ENCODE results near the gene CNTNAP2. TPM values are rescaled to one million over a fixed set of nuclear protein-coding genes. Genes with fewer than 3 reads are reported as not detected.
"Not testable (repeated sequence)": the region's sequence is repeated elsewhere in the genome, so short reads cannot be mapped to it uniquely, and the experiment has no call there.

Gene CNTNAP2
- total RNA-seq, 1 donor from 2014 or later, result not detected

DNA sequence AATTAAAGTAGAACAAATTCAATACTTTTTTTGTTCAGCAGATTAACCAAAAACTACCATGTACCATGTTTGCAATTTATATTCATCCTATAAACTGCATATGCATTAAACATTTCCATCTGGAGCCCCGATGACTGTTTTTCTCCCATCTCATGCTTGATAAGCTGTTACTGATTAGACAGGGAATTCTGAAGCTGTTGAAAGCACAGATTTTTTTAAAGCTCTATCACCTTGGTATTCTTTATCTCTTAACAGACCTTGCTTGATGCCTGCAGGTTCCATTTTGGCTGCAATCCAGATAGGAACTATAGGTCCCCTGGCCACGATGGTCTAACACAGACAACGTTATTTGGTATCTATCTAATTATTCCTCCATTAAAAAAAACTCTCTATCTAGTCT lies 961.7 kb downstream of the CNTNAP2 start:
- no peak for DNase-seq (ENCODE audit: low spot score)
- Mint-ChIP-seq H3K4me3 (no peak overlapping the region), H3K36me3 (ENCODE audit: low read depth) (no peaks in the 10 kb centered on the region), H3K9me3 (peaks cover 10% of the 10 kb centered on the region), H3K27me3 (ENCODE audit: insufficient read depth) (no peaks in the 10 kb centered on the region), H3K27ac (no peak overlapping the region), H3K4me1 (ENCODE audit: low read depth) (no peaks in the 10 kb centered on the region)
- intact Hi-C loops (cut with micrococcal nuclease), result no loop called here

DNA sequence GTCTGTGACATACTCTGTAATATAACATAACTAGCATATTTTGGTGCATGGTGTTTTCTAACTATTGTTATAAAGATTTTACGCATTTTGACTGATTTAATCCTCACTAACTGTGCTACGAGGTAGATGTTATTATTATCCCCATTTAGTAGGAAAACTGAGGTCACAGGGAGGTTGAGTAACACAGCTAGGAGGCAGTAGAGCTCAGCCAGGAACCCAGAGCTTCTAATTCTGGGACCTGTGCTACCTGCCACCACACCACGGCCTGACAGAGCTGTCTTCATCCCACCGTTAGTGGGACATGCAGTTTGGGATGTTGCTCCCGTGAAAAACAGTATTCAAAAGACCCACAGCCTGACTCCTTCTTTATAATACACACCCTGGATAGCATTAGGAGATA lies 962.5 kb downstream of the CNTNAP2 start:
- Mint-ChIP-seq H3K9me3 (peaks cover 6% of the 10 kb centered on the region), H3K4me3 (no peak overlapping the region), H3K27me3 (ENCODE audit: insufficient read depth) (no peaks in the 10 kb centered on the region), H3K27ac (no peak overlapping the region), H3K4me1 (ENCODE audit: low read depth) (no peaks in the 10 kb centered on the region), H3K36me3 (ENCODE audit: low read depth) (no peaks in the 10 kb centered on the region)
- intact Hi-C loops (cut with micrococcal nuclease), result no loop called here
- DNase-seq (ENCODE audit: low spot score), result no peak

DNA sequence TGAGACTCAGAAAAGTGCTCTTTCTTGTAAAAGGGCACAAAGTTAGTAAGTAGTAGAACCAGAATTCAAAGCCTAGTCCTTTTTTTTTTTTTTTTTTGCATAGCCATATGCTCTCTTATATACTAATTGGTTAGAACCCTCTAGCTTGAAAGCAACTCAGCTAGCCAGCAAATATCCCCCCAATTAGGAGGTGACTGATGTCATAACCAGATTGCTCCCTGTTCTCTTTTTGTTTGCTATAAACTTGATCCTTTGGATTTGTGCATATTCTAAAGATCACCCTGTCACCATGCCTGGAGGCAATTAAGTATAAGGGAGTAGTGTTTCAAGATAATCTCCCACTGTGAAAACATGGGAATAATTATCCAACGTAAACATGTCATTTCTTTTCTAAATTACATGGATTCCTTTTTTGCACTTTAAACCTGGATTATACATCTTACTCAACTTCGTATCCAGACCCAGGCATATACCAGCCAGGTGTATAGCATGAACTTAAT lies 963.4 kb downstream of the CNTNAP2 start:
- Mint-ChIP-seq H3K9me3 (peaks cover 6% of the 10 kb centered on the region), H3K4me1 (ENCODE audit: low read depth) (no peaks in the 10 kb centered on the region), H3K27me3 (ENCODE audit: insufficient read depth) (no peaks in the 10 kb centered on the region), H3K36me3 (ENCODE audit: low read depth) (no peaks in the 10 kb centered on the region), H3K27ac (no peak overlapping the region), H3K4me3 (no peak overlapping the region)
- intact Hi-C loops (cut with micrococcal nuclease), result no loop called here
- no peak for DNase-seq (ENCODE audit: low spot score)

DNA sequence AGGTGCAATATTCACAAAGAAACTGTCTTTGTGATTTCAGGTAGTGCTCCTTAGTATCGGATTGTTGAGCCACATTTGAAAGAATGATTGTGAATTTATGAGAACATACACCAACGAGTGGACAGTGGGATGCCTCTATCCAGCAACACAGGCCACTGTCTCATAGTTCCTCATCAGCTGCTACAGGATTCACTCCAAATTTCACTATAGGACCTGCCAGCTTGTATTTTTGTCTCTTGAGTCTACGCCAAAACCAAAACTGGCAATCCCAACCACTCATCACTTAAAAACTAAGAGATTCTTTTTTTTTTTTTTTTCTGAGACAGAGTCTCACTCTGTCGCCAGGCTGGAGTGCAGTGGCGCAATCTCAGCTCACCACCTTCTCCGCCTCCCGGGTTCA lies 964.5 kb downstream of the CNTNAP2 start:
- H3K27ac Mint-ChIP-seq, result no peak overlapping the region
- H3K27me3 Mint-ChIP-seq (ENCODE audit: insufficient read depth), result no peaks in the 10 kb centered on the region
- intact Hi-C loops (cut with micrococcal nuclease), result no loop called here
- no peaks in the 10 kb centered on the region for H3K36me3 Mint-ChIP-seq (ENCODE audit: low read depth)
- DNase-seq (ENCODE audit: low spot score), result no peak
- peaks cover 6% of the 10 kb centered on the region for H3K9me3 Mint-ChIP-seq
- H3K4me1 Mint-ChIP-seq (ENCODE audit: low read depth), result no peaks in the 10 kb centered on the region
- no peak overlapping the region for H3K4me3 Mint-ChIP-seq

DNA sequence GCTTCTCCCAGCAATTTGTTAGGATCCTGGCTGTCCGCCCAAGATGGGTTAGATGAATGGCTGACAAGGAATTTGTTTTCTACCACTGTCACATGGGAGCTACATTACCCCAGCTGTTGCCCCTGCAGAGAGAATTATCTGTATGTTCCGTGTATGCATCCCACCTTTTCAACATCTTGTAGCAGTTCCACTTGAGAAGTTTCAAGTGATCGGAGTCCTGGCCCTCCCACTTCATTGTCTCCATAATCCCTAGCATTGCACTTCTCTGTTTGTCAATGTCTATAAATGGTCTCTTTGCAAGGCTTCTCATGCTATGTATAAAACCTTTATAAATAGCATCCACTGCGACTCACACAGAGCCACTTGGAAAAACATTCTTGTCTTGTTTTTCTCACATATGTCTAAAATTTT lies 972.5 kb downstream of the CNTNAP2 start:
- no peak for DNase-seq (ENCODE audit: low spot score)
- no peak overlapping the region for H3K4me3 Mint-ChIP-seq
- H3K27ac Mint-ChIP-seq, result no peak overlapping the region
- no peaks in the 10 kb centered on the region for H3K27me3 Mint-ChIP-seq (ENCODE audit: insufficient read depth)
- intact Hi-C loops (cut with micrococcal nuclease), result no loop called here
- H3K4me1 Mint-ChIP-seq (ENCODE audit: low read depth), result no peaks in the 10 kb centered on the region
- H3K9me3 Mint-ChIP-seq, result peaks cover 5% of the 10 kb centered on the region
- H3K36me3 Mint-ChIP-seq (ENCODE audit: low read depth), result no peaks in the 10 kb centered on the region

DNA sequence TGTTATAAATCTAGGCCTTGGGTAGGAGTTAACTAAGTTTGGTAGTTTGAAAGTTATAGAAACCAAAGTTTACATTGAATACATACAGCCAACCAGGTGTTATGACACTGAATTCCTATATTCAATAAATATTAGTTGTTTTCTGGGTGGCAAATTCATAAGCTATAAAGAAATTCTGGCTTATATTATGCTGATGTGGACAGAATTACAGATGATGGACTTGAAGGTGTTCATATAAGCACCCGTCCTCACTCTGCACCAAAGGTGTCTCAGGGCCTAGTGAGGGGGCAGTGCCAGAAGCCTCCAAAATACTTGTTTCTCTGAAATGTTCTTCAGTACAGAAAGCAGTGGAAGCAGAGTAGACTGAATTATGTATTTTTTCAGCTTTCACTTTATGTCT lies 973.0 kb downstream of the CNTNAP2 start:
- no peak overlapping the region for H3K4me3 Mint-ChIP-seq

DNA sequence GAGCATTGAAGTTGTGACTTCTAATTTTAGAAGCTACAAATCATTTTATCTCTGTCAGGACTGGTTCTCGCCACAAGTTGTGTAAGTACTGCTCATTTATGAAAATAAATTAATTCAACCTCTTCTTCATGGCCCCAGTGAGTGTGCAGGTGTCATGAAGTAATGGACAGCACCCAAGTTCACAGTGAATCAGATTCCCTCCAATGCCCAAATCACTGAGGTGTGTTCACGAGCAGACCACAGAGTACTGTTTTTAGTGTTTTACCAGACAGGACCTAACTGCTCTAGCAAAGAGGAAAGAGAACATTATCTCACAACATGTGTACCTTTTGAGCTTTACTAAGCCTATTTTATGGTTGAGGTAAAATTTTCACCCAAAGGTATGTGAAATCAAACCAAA lies 980.0 kb downstream of the CNTNAP2 start:
- DNase-seq (ENCODE audit: low spot score), result no peak
- Mint-ChIP-seq H3K27ac (no peak overlapping the region), H3K27me3 (ENCODE audit: insufficient read depth) (no peaks in the 10 kb centered on the region)

More for the DNA sequence above, 973.0 kb downstream of the CNTNAP2 start:
- DNase-seq (ENCODE audit: low spot score), result no peak
- no peaks in the 10 kb centered on the region for H3K27me3 Mint-ChIP-seq (ENCODE audit: insufficient read depth)
- no peak overlapping the region for H3K27ac Mint-ChIP-seq
- intact Hi-C loops (cut with micrococcal nuclease), result no loop called here
- peaks cover 5% of the 10 kb centered on the region for H3K9me3 Mint-ChIP-seq
- no peaks in the 10 kb centered on the region for H3K36me3 Mint-ChIP-seq (ENCODE audit: low read depth)
- H3K4me1 Mint-ChIP-seq (ENCODE audit: low read depth), result no peaks in the 10 kb centered on the region

DNA sequence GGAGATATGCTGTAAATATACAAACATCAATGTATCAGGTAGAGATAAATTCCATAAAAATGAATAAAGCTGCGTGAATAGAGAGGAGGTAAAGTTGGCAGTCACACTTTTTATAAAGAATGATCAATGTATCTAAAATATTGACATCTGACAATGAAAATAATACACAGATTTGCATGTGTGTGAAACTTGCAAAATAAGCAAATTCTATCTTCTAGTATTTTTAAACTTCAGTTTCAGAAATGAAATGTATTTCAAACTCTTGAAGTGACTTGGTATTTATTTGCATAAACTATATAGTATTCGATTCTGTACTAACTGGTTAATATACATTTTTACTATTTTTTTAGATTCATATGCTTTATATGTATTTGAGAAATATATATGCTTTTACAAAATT lies 986.6 kb downstream of the CNTNAP2 start:
- intact Hi-C loops (cut with micrococcal nuclease), result no loop called here
- no peaks in the 10 kb centered on the region for H3K27me3 Mint-ChIP-seq (ENCODE audit: insufficient read depth)
- H3K9me3 Mint-ChIP-seq, result peaks cover 10% of the 10 kb centered on the region
- DNase-seq (ENCODE audit: low spot score), result no peak
- no peaks in the 10 kb centered on the region for H3K36me3 Mint-ChIP-seq (ENCODE audit: low read depth)
- no peak overlapping the region for H3K27ac Mint-ChIP-seq
- H3K4me3 Mint-ChIP-seq, result no peak overlapping the region
- H3K4me1 Mint-ChIP-seq (ENCODE audit: low read depth), result no peaks in the 10 kb centered on the region

More for the DNA sequence above, 980.0 kb downstream of the CNTNAP2 start:
- no peaks in the 10 kb centered on the region for H3K4me1 Mint-ChIP-seq (ENCODE audit: low read depth)
- intact Hi-C loops (cut with micrococcal nuclease), result no loop called here
- peaks cover 21% of the 10 kb centered on the region for H3K9me3 Mint-ChIP-seq
- H3K4me3 Mint-ChIP-seq, result no peak overlapping the region
- H3K36me3 Mint-ChIP-seq (ENCODE audit: low read depth), result no peaks in the 10 kb centered on the region

DNA sequence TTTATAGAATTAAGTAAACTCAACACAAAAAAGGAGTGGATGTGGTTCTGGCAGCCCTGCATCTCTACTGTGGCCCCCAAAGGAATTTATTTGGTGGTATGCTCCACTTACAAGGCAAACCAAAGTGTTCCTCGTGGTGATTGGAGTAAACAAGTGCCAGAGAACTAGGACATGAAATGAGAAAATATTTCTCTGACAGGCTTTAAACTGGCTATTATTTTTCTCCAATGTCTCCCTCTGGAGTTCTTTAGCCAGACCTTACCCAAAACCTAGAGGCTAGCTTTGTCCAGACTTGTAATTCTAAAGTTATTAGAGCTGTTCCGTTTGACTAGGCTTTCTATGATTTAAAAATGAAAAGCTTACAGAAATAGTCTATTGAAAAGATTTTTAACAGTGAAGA lies 990.1 kb downstream of the CNTNAP2 start:
- Mint-ChIP-seq H3K36me3 (ENCODE audit: low read depth) (no peaks in the 10 kb centered on the region), H3K27me3 (ENCODE audit: insufficient read depth) (no peaks in the 10 kb centered on the region), H3K4me3 (no peak overlapping the region), H3K9me3 (peaks cover 14% of the 10 kb centered on the region), H3K27ac (no peak overlapping the region), H3K4me1 (ENCODE audit: low read depth) (no peaks in the 10 kb centered on the region)
- intact Hi-C loops (cut with micrococcal nuclease), result no loop called here
- no peak for DNase-seq (ENCODE audit: low spot score)

DNA sequence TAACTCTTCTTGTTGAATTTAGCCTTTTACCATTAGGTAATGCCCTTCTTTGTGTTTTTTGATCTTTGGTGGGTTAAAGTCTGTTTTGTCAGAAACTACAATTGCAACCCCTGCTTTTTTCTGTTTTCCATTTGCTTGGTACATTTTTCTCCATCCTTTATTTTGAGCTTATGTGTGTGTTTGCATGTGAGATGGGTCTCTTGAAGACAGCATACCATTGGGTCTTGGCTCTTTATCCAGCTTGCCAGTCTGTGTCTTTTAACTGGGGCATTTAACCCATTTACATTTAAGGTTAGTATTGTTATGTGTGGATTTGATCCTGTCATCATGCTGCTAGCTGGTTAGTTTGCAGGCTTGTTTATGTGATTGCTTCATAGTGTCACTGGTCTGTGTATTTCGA lies 997.9 kb downstream of the CNTNAP2 start:
- H3K36me3 Mint-ChIP-seq (ENCODE audit: low read depth); DNase-seq (ENCODE audit: low spot score); H3K27me3 Mint-ChIP-seq (ENCODE audit: insufficient read depth); H3K4me3 Mint-ChIP-seq; H3K27ac Mint-ChIP-seq; intact Hi-C loops (cut with micrococcal nuclease); H3K4me1 Mint-ChIP-seq (ENCODE audit: low read depth): not testable (repeated sequence)
- H3K9me3 Mint-ChIP-seq, result peaks cover 49% of the 10 kb centered on the region

DNA sequence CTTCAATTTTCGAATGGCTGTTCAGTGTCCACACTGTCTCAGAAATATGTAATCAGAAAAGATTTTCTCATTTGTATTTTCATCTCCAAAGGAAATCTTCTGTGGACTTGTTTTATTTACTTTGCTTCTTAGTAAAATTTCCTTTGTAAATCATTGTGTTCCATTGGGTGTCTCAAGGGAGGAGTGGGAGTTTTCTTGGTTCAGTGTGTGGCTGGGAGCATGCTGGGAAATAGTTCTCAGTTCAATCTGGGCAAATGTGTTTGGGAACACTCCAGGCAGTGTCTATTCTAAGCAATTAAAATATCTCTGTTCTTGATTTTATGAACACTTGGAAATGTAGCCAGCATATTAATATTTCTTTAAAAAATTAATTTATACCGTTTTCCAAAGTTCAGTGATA lies 1019.8 kb downstream of the CNTNAP2 start:
- no peak overlapping the region for H3K4me3 Mint-ChIP-seq
- H3K27ac Mint-ChIP-seq, result no peak overlapping the region
- H3K9me3 Mint-ChIP-seq, result peaks cover 8% of the 10 kb centered on the region
- no peaks in the 10 kb centered on the region for H3K36me3 Mint-ChIP-seq (ENCODE audit: low read depth)
- H3K27me3 Mint-ChIP-seq (ENCODE audit: insufficient read depth), result no peaks in the 10 kb centered on the region
- no peaks in the 10 kb centered on the region for H3K4me1 Mint-ChIP-seq (ENCODE audit: low read depth)
- DNase-seq (ENCODE audit: low spot score), result no peak
- intact Hi-C loops (cut with micrococcal nuclease), result no loop called here

DNA sequence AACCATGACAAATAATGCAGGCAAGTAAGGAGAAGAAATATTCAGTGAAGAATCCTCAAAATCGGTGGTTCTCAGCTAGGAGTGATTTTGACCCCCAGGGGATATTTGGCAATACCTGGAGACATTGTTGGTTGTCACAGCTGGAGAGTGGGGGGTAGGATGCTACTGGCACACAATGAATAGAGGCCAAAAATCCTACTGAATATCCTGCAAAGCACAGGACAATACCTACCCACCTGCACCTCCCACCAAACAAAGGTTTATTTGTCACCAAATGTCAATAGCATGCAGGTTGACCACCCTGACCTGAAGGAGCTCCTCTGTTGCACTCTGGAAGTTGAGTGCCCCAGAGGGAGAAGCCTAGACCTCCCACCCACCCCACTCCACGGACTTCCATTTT lies 1028.6 kb downstream of the CNTNAP2 start:
- Mint-ChIP-seq H3K36me3 (ENCODE audit: low read depth) (no peaks in the 10 kb centered on the region), H3K4me1 (ENCODE audit: low read depth) (no peaks in the 10 kb centered on the region), H3K27ac (no peak overlapping the region), H3K4me3 (no peak overlapping the region), H3K27me3 (ENCODE audit: insufficient read depth) (no peaks in the 10 kb centered on the region), H3K9me3 (no peaks in the 10 kb centered on the region)
- no peak for DNase-seq (ENCODE audit: low spot score)
- intact Hi-C loops (cut with micrococcal nuclease), result no loop called here

DNA sequence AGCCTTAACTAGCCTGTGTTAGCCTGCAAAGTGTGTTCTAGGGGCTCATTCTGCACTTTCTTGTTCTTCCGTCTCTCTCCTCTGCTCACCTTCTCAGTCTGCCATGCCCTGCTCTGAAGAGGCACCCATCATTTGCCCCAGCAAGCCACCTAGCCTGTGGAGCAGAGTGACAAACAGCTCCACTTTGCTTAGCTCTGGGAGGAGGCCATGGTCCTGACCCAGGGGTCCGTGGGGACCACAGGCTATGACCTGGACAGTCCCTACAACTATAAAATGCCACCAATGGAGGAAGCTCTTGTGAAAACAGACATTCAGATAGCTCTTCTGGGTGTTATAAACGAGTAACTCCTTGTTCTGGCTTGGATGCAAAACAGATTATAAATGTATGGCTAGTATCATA lies 1029.6 kb downstream of the CNTNAP2 start:
- intact Hi-C loops (cut with micrococcal nuclease), result no loop called here
- Mint-ChIP-seq H3K36me3 (ENCODE audit: low read depth) (no peaks in the 10 kb centered on the region), H3K9me3 (peaks cover 4% of the 10 kb centered on the region), H3K27me3 (ENCODE audit: insufficient read depth) (no peaks in the 10 kb centered on the region), H3K4me1 (ENCODE audit: low read depth) (no peaks in the 10 kb centered on the region), H3K4me3 (no peak overlapping the region), H3K27ac (no peak overlapping the region)
- no peak for DNase-seq (ENCODE audit: low spot score)

DNA sequence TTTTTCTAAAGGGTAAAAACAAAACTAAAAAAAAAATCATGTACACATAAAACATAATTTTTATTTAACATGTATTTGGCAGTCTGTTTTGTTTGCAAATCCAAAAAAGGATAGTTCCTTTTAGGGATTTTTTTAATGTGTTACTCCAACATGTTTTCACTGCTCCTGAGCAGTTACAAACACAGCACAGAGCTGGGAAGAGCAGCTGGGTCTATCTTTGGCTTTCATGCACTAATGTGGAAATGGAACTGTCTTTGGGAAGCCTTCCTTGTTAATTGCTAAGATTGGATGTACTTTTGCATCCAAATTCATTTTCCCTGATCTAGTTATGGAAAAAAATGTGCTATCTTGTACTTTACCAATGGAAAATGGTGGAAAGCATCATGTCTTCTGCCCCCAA lies 1035.1 kb downstream of the CNTNAP2 start:
- DNase-seq (ENCODE audit: low spot score), result no peak
- H3K36me3 Mint-ChIP-seq (ENCODE audit: low read depth), result no peaks in the 10 kb centered on the region
- H3K27ac Mint-ChIP-seq, result no peak overlapping the region
- no peaks in the 10 kb centered on the region for H3K4me1 Mint-ChIP-seq (ENCODE audit: low read depth)
- peaks cover 4% of the 10 kb centered on the region for H3K9me3 Mint-ChIP-seq
- no peaks in the 10 kb centered on the region for H3K27me3 Mint-ChIP-seq (ENCODE audit: insufficient read depth)
- intact Hi-C loops (cut with micrococcal nuclease), result no loop called here
- H3K4me3 Mint-ChIP-seq, result no peak overlapping the region
